Superior temporal gyrus (tissue), 1 donor: ENCODE data around the gene OSBPL9.
"Not testable (repeated sequence)": the region's sequence is repeated elsewhere in the genome, so short reads cannot be mapped to it uniquely, and the experiment has no call there.

Experiments used
- DNase-seq: peaks from one replicate; pipeline ENCODE4 v3.0.0-alpha.2; 2016; ENCODE audit errors: extremely low spot score

OSBPL9 gene

DNA sequence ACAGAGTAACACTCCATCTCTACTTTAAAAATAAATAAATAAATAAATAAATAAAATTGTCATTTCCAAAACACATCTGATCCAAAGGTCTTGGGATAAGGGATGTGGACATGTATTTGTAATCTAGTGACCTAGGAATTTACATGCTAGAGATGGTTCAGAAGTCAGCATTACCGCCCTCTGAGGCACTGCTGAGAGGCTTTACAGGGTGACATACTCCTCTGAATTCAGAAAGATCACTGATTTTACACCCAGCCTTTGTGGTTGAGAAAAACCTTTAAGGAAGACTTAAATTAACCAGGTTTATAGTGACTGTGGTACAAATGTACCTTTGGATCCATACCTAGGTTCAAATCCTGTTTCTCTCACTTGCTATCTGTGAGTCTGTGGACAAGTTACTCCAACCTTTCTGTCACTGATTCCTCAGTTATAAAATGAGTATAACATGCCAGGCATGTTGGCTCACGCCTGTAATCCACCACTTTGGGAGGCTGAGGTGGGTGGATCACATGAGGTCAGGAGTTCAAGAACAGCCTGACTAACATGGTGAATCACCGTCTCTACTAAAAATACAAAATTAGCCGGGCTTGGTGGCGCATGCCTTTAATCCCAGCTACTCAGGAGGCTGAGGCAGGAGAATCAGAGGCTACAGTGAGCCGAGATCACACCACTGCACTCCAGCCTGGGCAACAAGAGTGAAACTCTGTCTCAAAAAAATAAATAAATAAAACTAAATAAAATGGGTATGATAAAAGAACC lies 20.1 kb downstream of the OSBPL9 start:
- DNase-seq, result no peak

DNA sequence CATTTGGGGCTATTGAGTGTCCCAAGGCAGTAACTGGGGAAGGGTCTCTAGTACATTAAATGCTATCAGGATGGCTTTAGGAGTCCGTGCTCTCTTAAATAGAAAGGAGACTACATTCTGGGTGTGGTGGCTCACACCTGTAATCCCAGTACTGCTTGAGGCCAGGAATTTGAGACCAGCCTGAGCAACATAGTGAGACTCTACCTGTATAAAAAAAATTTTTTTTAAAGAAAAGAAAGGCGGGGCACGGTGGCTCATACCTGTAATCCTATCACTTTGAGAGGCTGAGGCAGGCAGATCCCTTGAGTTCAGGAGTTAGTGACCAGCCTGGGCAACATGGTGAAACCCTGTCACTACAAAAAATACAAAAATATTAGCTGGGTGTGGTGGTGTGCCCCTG lies 21.5 kb downstream of the OSBPL9 start:
- DNase-seq, result no peak

DNA sequence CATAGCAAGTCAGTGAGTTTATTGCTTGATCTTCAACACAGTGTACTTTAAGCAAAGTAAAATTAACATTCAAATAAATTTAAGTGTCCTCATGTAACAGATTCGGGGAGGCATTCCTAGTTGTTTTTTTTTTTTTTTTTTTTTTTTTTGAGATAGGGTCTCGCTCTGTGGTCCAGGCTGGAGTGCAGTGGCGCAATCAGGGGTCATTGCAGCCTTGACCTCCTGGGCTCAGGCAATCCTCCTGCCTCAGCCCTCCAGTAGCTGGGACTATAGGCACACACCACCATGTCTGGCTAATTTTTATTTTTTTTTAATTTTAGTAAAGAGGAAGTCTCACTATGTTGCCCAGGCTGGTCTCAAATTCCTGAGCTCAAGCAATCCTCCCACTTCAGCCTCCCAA lies 22.8 kb downstream of the OSBPL9 start:
- DNase-seq, result no peak

DNA sequence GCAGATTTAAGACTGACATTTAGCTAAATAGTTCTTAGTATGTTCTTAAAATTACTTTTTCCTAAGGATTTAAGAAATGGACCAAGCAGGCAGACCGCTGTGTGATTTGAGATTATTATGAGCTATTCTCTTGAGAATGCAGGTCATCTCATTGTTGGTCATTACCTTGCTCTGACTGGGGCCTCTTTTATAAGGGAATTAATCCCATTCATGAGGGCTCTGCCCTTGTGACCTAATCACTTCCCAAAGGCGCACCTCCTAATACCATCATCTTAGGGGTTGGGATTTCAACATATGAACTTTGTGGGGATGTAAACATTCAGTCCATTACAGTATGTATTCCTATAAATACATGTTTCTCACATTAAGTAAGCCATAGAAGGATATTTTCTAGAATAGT lies 24.2 kb downstream of the OSBPL9 start:
- DNase-seq, result no peak

DNA sequence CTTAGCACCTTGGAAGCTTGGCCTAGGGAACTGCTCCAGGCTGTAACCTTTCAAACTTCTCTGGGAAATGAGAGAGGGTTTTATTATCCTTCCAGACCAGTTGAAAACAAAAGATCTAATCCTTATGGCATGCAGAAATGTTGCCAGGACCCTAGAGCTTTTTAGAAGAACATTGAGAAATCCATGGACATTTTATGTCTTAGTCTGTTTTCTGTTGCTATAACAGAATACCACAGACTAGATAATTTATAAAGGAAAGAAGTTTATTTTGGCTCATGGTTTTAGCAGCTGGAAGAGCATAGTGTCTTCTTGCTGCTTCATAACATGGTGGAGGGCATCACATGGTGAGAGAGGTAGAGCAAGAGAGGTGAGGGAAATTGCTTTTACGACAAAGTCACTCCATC lies 25.8 kb downstream of the OSBPL9 start:
- no peak for DNase-seq

DNA sequence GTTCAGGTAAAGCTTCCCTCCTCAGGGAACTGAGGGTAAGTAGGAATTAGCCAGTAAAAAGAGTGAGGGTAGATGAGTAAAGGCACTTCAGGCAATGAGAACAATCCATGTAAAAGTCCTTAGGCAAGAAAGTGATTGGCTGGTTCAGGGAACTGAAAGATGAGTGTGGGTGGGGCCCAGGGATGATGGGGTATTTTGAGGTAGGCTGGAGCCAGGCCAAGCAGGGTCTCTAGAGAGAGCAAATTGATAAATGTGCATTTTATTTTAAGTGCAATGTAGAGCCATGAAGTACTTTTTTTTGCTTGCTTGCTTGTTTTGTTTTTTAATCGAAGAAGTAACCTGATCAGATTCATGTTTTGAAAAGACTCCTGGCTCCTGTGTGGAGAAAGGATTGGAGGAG lies 26.5 kb downstream of the OSBPL9 start:
- no peak for DNase-seq

DNA sequence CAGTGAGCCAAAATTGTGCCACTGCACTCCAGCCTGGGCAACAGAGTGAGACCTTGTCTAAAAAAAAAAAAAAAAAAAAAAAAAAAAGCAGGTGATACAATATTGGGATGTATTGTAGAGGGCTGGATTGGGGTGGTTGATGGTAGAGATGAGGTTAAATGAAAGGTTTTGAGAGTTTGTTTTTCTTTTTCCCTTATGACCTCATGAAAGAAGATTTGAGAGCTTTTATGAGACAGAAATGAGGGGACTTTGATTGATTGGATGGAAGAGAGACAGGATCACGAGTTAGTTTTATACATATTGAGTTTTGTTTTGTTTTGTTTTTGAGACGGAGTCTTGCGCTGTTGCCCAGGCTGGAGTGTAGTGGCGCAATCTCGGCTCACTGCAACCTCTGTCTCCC lies 27.1 kb downstream of the OSBPL9 start:
- no peak for DNase-seq

DNA sequence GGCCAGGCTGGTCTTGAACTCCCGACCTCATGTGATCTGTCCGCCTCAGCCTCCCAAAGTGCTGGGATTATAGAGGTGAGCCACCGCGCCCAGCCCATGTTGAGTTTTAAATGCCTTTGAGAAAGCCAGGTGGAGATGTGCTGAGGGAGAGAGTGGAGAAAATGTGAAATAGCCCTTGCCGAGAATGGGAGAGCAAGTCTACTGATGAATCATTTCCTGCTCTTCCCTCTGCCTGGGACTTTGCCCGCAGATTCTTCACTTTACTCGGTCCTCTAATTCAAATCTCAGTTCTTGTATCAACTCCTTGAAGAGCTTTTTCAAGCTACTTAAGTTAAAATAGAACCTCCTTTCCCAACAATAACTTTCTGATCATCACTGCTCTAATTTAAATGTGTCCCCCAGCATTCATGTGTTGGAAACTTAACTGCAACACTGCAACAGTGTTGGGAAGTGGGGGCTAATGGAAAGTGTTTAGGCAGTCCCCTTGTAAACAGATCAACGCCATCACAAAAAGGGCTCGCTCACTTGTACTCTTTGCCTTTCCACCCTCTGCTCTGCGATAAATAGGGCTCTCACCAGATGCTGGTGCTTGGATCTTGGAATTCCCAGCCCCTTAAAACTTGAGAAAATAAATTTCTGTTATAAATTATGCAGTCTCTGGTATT lies 27.8 kb downstream of the OSBPL9 start:
- DNase-seq, result no peak

DNA sequence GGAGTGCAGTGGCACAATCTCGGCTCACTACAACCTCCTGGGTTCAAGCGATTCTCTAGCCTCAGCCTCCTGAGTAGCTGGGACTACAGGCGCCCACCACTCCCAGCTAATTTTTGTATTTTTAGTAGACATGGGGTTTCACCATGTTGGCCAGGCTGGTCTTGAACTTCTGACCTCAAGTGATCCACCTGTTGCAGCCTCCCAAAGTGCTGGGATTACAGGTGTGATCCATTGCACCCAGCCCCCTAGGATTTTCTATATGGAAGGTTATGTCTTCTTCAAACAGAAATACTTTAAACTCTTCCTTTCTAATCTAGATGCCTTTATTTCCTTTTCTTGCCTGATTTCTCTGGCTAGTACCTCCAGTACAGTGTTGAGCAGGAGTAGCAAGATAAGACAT lies 29.7 kb downstream of the OSBPL9 start:
- DNase-seq, result not testable (repeated sequence)

DNA sequence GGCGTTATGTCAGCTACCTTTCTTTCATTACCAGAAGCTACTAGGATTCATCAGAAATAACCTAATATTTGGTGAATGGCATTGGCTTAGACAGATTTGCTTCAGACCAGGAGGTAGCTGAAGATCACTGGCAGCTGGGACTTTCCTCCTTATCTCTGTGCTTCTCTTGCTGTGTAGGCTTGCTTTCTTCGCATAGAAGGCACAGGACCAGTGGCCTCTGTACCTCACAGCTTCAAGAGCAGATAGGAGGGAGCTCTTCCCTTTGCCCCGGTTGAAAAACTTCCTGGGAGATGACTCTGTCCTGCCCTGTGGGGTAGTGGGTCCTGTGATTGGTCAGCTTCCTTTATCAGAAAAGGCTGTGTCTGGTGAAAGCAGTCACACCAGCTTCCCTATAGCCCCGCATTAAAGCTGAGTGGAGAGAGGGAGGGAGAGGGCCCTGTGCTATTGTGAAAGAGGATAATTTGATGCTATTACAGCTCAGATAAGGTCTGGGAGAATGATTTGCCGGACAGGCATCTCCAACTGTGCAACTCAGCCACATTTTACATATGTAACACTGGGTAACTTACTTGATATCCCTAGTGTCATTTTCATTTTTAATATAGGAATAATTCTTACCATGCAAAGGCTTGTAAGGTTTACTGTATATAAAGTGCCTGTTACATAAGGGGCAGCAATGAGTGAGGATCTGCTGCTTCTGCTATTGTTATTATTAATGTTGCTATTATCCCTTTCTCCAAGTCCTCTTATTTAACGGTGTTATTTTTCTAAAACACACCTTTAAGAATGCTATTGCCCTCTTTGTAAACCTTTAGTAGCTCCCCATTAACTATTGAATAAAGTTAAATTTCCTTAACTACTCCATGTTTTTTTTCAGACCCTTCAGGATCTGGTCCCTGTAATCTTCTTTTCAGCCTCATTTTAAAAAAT lies 31.6 kb downstream of the OSBPL9 start:
- no peak for DNase-seq

DNA sequence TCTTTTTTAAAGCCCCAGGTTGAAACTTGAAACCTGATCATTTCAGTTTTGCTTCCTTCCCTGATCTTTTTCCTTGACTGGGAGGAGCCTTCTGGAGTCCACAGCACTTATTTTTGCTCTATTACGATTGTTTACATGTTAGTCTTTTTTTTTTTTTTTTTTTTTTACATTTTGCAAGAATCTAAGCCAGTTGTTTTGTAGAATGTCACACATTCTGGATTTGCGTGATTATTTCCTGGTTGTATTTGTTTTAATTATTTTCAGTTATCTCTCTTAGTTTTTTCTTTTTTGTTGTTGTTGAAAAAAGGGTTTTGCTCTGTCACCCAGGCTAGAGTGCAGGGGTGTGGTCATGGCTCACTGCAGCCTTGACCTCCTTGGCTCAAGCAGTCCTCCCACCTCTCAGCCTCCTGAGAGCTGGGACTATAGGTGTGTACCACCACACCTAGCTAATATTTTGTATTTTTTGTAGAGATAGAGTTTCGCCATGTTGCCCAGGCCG lies 32.8 kb downstream of the OSBPL9 start:
- DNase-seq, result no peak

DNA sequence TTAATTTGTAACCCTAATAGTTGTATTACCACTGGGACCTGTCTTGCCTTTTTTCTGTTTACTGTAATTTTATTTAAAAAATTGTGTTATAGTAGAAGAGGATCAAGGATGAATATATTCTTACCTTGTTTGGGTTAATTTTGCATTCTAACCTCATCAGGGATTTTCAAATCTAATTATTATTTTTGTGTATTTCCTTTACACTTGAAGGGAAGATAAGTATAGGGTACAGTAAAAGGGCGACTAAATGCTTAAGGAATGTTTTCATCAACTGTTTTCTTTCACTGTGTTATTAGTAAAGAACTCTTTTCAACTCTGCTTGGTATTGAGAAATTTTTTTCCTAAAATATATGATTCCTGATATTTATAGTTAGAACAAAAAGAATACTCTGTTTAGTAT lies 33.3 kb downstream of the OSBPL9 start:
- no peak for DNase-seq

DNA sequence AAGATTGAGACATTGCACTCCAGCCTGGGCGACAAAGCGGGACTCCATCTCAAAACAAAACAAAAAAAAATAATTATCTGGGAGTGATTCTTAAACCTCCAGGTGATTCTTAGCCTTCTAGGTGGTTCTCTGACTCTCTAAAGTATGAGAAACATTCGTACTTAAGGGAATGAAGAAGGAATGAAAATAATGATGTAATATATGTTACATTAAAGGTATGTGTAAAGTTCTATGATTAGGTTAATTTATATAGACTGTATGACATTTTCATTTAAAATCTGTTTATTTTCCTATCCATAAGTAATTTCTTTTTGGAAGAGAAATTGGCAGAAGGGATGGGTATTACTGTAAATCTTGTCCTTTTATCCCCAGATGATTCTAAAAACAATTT lies 34.7 kb downstream of the OSBPL9 start:
- DNase-seq, result no peak

DNA sequence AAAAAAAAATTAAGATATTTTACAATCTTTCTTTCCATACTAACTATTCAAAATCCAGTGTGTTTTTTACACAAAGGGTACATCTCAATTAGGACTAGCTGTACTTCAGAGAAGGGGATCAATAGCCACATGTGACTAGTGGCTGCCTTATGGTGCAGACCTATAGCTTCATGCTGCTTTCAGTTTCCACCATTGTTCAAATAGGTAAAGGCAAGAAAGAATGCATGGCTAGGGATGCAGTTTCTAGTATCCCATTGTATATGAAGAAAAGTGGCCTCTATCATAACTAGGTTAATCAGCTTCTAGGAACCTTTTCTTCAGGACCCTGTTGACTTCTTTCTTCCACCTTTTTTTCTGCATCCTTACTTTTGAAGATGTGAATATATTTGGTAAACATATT lies 35.7 kb downstream of the OSBPL9 start:
- DNase-seq, result no peak

DNA sequence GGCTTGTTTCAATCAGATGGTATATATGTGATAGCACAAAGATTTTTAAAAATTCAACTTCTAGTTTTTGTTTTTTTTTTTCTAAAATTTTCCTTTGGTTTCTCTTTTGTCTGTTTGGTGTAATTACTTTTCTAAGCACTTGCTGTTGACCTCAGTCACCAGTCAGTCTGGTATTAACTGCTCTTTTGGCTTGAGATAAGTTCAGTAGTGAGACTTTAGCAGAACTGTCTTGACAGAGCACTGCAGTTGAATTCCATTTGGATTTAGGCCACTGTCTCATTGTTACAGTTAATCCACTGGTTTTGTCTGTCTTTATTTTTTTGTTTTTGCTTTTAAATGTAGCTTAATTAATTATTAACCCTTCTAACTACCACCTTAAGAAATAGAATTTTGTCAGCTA lies 36.2 kb downstream of the OSBPL9 start:
- no peak for DNase-seq

DNA sequence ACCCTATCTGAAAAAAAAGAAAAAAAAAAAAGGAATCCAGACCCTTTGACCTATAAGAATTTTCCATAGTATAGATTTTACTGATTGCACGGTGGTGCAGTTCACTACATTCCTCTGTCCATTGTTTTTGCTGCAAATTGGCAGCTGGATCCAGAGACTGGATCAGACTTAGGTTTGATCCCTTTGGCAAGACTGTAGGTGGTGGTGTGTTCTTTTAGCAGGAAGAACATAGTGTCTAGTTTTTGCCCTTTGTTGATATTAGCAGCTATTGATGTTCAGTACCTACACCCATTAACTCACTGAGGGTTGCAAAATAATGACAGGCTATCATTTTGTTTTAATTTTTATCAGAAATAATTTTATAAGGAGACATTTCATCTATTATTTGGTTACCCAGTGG lies 37.1 kb downstream of the OSBPL9 start:
- no peak for DNase-seq

DNA sequence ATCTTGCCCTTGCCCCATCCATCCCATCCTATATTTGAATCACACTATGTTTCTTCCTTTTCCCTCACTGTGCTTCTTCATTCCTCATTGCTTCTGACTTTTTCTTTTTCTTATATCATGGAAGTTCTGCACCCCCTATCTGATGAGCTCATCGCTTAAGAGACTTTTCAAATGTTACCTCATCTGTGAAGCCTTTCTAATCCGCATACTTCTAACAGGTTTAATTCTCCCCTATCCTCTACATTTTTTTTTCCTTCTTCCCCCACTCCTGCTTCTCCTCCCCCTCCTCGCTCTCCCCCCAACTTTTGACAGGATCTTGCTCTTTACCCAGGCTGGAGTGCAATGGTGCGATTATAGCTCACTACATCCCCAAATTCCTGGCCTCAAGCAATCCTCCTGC lies 39.5 kb downstream of the OSBPL9 start:
- DNase-seq, result no peak

DNA sequence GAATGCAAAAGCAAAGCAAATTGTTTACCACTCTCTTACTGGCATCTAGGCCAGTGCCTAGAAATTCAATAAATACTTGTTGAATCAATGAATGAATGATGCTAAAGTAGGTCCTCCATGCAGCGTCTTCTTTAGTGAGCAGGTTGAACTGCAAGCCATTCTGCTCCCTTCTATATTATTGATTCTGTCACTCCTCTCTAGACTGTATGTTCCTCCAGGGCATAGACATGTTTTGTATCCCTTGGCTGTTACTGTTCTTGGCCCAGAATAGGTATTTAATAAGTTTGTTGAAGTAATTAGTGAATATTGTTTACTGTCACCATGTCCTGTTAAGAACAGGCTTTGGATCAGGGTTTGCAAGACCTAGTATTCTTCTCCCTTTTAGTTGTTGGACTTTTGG lies 43.7 kb downstream of the OSBPL9 start:
- no peak for DNase-seq

DNA sequence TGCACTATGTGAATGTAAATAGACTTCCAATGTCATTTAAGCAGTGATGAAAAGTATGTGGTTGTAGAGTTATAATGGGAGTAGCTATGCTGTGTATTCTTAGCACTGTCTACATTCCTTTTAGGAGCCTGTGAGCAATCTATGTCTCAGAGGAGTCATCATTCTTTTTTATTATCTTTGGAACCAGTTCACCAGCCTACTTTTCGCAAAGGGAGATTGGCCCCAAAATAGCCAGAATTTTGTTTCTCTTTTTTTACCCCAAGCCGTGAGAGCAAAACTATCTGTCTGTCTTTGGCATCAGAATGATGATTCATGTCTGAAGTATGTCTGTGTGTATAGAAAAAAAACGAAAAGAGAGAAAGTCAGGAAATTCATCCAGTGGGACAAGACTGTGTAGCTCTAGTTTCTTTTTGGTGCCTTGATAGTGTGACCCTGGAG lies 44.2 kb downstream of the OSBPL9 start:
- no peak for DNase-seq

DNA sequence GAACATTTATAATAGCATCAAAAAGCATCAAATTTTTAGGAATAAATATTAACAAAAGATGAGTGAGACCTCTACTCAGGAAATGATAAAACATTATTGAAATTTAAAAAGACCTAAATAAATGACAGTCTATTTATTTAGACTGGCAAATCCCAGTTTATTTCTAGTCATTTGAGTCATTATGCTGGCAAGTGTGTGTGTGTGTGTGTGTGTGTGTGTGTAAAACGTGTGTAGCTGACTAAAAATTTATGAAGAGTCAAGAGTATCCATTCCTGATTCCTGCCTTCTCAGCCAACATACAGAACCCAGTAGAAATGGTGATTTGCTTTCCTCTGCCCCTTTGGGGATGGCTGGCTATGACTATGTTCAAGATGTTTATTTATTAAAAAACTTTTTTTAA lies 46.2 kb downstream of the OSBPL9 start:
- DNase-seq, result no peak

DNA sequence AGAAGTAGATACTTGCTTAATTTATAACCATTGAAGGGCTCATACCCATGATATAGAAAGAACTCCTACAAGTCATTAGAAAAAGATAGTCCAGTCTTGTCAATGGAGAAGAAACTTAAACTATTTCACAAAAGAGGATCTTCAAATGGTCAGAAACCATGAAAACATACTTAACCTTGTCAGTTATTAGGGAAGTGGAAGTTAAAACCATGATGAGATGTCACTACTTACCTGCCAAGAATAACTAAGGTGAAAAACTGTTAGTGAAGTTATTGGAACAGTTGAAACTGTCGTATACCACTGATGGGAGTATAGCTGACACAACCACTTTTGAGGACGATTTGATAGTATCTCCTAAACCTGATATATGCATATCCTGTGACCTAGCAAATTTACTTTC lies 46.8 kb downstream of the OSBPL9 start:
- no peak for DNase-seq
